Stimulated activated CD4-positive, alpha-beta T cell treated with anti-CD3 and anti-CD28 coated beads, Interleukin-12 subunit alpha, Interleukin-12 subunit beta, amount 100 ng/mL, for 24 hours (primary cell): ENCODE measurements around the gene INSYN2A.

Experiments
- DNase-seq, 2 experiments: peaks; one replicate each; pipeline ENCODE4 v3.0.0-alpha.2; 2020; ENCODE audit warnings: low read depth in 2 of 2

Gene INSYN2A

GRCh38 chr10:127154831-127155620, 41.4 kb downstream of the INSYN2A start:
- no peak for DNase-seq

DNA sequence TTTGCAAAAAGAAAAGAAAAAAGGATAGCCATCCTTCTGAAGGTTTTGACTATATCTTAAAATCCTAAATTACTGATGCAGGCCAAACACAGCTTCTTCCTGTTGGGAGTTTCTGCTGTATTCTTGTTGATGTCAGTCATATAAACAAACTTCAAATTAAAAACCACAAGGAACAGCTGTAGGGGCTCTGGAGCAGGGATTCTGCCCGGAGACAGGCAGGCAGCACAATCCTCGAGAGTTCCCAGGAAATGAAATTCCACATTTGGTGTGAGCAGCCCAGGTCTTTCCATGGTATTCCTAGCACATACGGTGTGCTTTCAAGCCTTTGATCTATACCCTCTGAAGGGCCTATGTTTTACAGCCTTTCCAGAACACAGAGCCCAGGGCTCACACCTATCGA, 43.2 kb downstream of the INSYN2A start:
- no peak for DNase-seq

DNA sequence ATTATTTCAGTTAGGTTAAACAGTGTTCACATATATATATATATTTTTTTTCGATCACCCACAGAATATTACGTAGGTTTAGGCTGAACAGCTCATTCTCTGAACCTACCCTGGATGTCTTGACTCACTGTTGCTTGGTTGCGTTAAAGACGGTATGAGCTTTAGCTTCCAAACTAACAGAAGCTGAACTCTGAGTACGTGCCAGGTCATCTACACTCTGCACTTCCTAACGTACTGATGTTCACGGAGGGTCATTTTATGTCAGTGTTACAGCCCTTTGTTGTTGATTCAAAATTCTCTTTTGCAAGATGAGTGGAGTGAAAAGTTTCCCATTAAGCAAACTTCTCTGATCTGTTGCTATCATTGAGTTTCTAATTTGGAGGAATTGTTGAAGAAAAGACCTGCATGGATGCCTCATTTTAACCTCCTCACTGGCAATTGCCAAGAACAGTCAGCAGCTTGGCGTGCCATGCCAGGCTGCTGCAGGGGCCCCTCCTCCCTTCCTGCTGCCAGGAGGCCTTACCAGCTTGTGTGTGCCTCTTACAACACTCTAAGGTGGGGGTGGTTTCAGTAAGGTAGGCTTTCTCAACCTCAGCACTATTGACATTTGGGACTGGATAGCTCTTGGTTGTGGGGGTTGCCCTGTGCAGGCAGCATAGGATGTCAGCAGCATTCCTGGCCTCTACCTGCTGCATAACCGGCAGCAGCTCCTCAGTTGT, 44.3 kb downstream of the INSYN2A start:
- no peak for DNase-seq

DNA sequence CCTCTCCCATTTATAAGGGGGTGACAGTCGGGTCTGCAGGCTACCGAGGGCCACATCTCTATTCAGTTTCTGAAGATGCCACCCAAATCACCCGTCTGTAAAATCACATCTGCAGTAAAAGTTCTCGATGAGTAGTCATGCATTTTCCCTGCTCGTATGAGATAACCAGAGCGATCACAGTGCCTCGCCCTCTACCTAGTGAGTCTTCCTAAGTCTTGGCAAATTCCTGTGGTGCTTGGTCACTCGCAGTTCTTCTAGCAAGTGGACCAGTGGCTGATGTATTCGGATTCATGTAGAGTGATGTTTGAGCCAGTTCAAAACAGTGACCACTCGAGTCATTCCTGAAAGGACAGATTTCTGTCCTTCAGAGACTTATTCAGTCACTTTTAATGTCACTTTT, 44.9 kb downstream of the INSYN2A start:
- no peak for DNase-seq

GRCh38 chr10:127150136-127150535, 46.3 kb downstream of the INSYN2A start:
- DNase-seq = no peak

GRCh38 chr10:127149501-127150081, 46.8 kb downstream of the INSYN2A start:
- no peak for DNase-seq

DNA sequence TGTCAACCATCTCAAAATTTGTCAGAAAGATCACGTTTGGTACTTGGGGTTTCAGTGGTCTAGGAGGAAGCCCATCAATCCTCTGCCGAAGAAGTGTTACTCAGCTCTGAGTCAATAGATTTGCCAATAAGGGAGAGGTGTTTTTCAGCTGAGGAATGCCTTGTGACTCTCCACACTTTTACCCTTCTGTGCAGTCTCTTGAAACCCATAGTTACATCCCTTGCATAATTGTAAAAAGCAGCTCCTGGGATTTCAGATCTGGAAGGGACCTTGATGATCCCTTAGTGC, 47.5 kb downstream of the INSYN2A start:
- no peak for DNase-seq

- DNase-seq = no peak
These were observed 48.1 kb downstream of the INSYN2A start for GRCh38 chr10:127148066-127148932.

- DNase-seq = no peak
These were observed 49.7 kb downstream of the INSYN2A start for GRCh38 chr10:127146661-127147060.
